GM21737 (cell line): ENCODE results near the gene ARID2.

Experiments used
- ATAC-seq: cut with Tn5 transposase; IDR thresholded peaks from one replicate; pipeline ENCODE4 v1.9.1; 2021; ENCODE audit warnings: mild to moderate bottlenecking, moderate library complexity; ENCODE audit not compliant: unreplicated experiment

The ARID2 gene, protein sequence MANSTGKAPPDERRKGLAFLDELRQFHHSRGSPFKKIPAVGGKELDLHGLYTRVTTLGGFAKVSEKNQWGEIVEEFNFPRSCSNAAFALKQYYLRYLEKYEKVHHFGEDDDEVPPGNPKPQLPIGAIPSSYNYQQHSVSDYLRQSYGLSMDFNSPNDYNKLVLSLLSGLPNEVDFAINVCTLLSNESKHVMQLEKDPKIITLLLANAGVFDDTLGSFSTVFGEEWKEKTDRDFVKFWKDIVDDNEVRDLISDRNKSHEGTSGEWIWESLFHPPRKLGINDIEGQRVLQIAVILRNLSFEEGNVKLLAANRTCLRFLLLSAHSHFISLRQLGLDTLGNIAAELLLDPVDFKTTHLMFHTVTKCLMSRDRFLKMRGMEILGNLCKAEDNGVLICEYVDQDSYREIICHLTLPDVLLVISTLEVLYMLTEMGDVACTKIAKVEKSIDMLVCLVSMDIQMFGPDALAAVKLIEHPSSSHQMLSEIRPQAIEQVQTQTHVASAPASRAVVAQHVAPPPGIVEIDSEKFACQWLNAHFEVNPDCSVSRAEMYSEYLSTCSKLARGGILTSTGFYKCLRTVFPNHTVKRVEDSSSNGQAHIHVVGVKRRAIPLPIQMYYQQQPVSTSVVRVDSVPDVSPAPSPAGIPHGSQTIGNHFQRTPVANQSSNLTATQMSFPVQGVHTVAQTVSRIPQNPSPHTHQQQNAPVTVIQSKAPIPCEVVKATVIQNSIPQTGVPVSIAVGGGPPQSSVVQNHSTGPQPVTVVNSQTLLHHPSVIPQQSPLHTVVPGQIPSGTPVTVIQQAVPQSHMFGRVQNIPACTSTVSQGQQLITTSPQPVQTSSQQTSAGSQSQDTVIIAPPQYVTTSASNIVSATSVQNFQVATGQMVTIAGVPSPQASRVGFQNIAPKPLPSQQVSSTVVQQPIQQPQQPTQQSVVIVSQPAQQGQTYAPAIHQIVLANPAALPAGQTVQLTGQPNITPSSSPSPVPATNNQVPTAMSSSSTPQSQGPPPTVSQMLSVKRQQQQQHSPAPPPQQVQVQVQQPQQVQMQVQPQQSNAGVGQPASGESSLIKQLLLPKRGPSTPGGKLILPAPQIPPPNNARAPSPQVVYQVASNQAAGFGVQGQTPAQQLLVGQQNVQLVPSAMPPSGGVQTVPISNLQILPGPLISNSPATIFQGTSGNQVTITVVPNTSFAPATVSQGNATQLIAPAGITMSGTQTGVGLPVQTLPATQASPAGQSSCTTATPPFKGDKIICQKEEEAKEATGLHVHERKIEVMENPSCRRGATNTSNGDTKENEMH (N-terminal part only)

DNA sequence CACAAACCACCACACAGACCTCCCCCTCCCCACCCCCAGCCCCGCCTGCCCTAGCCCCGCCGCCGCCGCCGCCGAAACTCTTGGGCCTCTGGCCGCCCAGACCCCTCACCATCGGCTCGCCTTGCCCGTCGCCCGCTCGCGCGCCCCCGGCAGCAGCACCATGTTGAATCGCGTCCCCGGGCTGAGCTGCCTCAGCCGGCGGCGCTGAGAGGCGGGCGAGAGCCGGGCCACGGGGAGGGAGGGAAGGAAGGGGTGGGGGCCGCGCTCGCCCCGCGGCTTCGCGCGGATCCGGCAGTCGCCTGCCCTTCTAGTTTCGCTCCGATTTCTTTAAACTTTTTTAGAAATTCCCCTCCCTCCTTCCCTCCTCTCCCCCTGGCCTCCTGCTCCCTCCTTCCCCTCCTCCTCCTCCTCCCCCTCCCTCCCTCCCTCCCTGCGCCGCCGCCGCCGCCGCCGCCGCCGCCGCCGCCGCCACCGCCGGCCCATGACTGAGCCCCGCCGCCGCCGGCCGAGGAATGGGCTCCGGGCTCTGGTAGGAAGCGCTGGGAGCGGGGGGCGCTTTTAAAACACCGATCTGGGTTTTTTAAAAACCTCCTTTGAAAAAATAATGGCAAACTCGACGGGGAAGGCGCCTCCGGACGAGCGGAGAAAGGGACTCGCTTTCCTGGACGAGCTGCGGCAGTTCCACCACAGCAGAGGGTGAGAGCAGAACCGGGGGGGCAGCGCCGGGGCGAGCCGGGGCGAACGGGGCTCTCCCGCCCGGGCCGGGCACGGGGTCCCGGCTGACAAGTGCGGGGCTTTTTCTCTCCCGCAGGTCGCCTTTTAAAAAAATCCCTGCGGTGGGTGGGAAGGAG lies at the start of gene ARID2:
Gene ARID2 (plus strand): TSS at position 474 of the 851 bp plus-strand sequence. CDS start 131 bp downstream, at position 605.
- ATAC-seq: peak; percentile 8

DNA sequence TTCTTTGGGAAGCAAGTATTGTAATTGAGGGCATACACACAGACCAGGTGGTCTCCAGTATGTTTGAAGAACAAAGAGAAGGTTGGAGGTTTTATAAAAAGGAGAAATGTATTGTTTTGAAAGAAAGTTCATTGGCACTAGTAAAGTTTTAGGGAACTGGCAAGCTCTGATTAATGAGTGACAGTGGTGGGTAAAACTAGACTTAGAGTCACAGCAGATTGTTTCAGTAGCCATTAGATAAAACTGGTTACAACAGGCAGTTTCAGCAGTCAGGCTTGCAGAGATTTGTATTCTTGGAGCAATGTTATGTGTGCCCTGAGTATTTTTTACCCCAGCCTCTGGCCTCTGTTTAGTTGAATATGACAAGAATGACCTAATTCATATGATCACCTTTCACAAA lies 49.1 kb upstream of the ARID2 start:
- no peak for ATAC-seq

DNA sequence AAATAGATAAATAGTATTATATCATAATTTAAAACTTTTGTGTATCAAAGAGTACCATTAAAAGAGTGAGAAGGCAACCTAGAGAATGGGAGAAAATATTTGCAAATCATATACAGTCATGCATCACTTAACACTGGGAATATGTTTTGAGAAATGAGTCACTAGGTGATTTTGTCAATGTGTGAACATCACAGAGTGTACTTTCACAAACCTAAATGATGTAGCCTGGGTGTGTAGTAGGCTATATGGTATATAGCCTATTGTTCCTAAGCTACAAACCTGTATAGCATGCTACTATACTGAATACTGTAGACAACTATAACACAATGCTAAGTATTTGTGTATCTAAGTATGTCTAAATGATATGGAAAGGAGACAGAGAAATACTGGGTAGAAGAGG lies 48.0 kb upstream of the ARID2 start:
- ATAC-seq: no peak

DNA sequence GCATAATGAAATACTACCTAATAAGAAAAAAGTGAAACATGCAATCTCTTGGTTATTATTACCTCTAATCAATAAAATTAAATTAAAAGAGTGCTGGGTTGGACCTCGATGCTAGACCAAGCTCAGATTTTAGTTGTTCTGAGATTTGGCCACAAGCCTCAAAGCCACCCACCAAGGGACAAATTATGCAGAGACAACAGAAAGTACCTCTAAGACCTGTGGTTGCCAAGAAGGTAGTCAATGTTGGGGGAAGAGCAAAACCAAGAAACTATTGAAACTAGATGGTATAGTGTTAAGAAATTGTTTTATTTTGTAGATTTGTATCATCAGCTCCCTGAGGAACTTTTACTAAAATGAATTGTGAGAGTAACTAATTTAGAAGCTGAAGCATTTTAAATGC lies 43.8 kb upstream of the ARID2 start:
- no peak for ATAC-seq

DNA sequence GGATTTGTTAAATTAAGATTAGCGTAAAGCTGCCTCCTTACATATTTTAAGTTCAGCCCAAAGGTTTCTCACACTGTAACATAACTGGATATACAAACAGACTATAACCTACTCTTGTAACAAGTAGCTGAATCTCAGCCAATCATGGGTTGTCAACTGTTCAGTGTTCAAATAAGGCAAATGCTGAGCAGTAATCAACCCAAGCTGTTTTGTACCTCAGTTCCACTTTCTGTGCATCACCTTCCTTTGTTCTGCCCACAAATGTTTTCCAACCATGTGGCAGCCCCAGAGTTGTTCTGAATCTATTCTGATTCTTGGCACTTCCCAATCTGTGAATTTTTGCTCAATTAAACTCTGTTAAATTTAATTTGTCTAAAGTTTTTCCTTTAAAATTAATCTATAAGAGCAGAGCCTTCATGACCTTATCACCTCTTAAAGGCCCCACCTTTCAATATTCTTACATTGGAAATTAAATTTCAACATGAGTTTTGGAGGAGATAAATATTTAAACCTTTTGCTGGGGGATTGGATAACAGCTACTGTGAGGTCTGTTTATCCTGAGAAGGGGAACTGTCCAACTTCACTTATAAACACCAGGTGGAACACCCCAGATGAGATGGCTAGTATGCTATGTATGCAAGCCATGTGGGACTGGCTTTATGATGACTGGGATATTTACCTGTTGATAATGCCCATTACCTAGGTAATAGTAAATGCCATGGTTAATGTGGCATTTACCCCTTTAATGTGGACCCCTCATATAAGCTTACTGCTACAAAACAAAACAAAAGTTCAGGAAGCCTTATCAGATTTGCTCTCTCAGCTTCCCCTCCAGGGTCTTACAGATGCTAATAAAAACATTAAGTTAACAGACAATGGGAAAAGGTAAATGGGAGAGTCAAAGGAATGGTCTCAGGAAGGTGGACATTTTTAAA lies 42.2 kb upstream of the ARID2 start:
- no peak for ATAC-seq

DNA sequence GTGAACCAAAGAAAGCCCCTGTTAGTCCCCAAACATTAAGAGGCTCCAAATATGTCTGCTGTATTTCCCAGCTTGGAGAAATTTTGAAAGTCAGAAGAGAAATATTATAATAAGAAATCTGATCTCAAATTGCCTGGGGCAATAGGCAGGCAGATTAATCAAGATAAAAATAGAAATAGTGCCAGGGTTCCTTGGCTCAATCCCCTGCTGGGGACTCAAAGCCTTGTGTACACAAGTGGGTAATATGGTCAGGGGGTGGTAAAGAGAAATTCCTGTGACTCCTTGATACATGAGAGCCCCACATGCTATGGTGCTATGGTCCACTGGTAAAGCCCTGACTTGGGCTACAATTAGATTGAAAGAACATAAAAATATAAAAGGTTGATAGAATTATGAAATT lies 41.3 kb upstream of the ARID2 start:
- ATAC-seq: no peak

DNA sequence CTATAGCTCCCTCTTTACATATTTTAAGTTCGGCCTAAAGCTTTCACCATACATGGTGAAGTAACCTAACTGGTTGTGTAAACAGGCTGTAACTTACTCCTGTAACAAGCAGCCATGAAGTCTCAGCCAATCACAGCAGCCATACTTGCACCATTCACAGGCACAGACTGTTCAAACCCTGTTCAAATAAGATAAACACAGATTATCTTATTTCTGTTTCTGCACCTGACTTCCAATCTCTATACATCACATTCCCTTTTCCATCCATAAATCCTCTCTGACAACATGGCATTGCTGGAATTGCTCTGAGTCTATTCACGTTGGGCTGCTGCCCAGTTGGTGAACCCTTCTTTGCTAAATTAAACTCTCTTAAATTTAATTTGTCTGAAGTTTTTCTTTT lies 34.5 kb upstream of the ARID2 start:
- no peak for ATAC-seq

DNA sequence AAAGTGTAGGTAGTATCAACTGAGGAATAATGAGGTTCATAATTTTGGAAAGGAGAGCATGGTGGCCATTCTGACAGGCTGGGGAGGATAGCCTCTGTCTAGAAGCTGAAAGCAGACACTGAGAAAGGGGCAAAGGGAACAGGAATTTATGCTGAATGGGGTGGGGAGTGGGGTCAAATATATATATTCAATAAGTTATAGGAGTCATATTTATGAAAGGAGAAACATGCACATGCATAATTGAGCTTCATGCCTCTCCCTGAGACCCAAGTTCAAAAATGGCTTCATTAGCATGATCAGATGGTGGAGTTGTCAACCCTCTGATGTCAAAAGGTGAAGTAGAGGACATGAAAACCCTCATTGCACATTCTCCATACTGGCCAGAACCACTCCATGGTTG lies 33.9 kb upstream of the ARID2 start:
- no peak for ATAC-seq

DNA sequence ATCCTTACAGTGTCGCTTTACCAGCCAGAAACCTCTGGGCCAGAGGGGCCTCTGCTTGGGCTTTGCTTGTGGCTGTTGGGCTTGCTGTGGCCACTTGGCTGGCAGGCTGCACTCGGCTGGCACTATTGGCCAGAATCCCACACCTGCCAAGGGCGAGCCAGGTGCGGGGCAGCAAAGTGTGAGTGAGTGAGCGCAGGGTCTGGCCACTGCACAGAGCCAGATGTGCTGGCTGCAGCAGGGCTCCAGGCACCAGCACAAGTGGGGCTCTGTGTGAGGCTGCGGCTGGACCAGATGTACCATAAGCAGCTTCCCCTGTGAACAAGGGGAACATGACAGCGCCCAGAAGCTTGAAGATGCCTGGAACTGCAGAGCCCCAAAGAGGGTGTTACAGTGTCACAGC lies 33.5 kb upstream of the ARID2 start:
- ATAC-seq: no peak

DNA sequence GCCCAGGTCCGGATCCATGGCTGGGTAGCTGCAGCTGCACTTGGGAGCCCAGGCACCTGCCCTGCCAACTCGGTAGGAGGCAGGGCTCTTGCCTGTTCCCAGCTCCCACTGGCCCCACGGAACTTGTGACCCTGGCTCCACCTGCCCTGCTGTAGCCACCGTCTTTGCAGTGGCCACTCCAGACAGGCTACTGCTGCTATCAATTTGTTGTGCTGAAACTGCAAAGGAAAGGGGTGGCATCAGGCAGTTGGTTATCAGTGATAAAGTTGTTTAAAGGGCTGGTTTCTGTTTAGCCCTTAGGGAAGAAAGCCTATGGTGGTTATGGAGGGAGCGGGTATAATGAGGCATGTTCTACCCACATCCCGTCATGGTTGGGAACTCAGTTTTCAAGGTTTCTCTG lies 32.1 kb upstream of the ARID2 start:
- ATAC-seq: no peak

DNA sequence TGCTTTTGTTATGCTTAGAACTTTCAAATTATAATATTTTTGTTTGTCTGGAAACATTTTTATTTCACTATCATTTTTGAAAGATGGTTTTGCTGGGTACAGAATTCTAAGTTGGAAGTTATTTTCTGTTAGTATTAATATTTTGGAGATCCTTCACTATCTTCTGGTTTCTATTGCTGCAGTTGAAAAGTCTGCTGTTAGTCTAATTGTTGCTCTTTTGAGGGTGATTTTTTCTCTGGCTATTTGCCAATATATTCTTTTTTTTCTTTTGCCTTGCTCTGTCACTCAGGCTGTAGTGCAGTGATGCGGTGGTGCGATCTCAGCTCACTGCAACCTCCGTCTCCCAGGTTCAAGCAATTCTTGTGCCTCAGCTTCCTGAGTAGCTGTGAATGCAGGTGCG lies 28.2 kb upstream of the ARID2 start:
- no peak for ATAC-seq

DNA sequence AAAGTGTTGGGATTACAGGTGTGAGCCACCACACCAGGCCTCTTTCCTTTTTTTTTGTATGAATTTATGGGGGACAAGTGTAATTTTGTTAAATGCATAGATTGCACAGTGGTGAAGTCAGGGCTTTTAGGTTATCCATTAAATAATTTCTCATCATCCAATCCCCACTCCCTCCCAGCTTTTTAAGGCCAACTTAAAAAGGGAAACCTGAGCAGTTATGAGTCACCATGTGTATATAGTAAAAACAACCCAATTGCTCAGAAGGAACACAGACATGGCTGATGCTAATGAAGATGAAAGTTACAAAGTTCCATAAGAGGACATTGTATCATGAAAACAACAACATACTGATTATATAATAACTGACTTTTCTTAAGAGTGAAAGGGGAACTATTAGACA lies 25.6 kb upstream of the ARID2 start:
- no peak for ATAC-seq

DNA sequence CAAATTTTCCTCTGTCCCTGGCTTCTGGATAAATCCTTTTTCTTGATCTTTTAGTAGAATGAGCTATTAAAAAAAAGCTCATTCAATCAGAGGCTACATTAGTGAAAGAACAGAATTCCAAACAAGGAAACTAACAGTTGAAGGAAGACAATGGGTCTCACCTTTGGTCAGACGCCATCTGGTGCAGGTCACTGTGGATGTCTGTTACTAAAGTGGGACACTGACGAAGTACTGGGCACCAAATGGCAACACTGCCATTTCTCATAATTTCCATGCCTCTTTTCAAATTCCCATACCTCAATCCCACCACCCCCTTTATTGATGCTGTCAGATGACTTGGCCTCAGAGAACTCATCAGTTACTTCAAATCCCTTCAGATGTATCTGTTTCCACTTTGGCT lies 24.5 kb upstream of the ARID2 start:
- no peak for ATAC-seq

DNA sequence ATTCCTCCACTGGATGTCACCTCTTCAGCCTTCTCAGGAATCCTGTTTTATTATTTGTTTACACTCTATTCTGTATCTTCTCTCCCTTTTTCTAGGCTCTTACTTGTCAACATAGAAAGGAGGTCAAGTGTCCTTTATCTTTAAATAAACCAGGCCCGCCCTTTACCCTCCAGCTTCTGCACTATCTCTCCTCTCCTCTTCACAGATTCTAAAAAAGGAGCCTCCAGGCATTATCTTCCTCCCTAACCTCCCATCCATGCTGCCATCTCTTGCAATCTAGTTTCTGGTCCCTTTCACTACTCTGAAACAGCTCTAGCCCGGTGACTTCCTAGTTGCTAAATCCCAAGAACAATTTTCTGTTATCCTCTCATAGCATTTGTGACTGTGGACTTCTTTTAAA lies 24.1 kb upstream of the ARID2 start:
- no peak for ATAC-seq

DNA sequence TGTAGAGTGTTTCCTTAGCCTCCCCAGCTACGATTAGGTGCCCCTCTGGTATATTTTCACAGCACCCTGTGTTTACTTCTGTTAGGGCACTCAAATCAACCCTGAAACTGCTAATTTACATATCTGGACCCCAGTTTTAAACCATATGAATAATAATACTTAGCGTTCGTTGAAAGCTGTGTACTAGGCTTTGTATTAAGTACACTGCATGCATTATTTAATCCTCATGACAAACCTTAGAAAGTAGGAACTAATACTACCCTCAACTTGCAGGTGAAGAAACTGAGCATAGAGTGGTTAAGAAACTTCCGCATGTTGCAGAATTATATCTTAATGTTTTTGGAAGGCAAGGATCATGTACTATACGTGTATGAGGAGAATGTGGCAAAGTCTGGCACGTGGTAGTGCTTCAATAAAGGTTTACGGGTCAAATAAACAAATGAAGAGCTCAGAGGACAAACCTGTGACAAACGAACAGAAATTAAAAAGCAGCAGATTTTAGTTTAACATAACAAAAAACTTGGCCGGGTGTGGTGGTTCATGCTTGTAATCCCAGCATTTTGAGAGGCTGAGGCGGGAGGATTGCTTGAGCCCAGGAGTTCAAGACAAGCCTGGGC lies 22.2 kb upstream of the ARID2 start:
- ATAC-seq: no peak

DNA sequence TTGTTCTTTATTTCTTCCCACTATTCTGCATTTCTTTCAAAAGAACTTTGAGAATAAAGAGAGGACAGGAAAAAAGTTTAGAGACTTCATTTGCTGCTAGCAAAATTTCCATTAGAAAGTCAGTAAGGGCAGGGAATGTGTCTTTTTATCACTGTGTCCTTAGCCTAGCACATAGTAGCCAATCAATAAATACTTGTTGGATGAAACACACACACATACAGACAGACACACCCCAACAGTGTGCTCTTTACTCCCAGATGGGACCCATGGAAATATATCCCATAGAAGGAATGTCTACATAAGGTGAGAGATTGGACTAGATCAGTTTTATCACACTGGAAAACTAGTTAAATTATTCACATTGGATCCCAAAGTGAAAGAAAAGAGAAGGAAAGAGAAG lies 21.1 kb upstream of the ARID2 start:
- no peak for ATAC-seq

DNA sequence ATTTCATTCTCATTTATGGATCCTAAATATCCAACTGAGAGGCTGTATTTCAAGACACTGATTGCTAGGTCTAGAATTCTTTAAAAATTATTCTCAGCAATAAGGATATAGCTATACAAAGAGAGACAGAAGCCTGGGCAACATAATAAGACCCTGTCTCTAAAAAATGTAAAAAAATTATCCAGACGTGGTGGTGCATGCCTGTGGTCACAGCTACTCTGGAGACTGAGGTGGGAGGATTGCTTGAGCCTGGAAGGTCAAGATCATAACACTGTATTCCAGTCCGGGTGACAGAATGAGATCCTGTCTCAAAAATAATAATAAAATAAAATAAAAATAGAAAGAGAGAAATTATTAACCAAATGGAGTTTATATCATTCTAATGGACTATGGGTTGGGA lies 20.6 kb upstream of the ARID2 start:
- ATAC-seq: no peak

DNA sequence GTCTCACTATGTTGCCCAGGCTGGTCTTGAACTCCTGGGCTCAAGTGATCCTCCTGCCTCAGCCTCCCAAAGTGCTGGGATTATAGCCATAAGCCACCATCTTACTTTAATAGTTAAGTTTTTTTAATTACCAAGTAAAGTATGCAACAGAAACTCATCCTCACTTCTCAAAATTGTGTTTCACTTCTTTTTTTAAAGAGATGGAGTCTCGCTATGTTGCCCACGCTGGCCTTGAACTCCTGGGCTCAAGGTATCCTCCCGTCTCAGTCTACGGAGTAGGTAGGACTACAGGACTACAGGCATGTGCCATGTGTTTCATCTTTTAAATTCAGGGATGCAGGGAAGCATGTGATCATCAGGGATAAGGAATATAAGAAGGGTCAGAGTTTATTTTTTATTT lies 17.2 kb upstream of the ARID2 start:
- no peak for ATAC-seq

DNA sequence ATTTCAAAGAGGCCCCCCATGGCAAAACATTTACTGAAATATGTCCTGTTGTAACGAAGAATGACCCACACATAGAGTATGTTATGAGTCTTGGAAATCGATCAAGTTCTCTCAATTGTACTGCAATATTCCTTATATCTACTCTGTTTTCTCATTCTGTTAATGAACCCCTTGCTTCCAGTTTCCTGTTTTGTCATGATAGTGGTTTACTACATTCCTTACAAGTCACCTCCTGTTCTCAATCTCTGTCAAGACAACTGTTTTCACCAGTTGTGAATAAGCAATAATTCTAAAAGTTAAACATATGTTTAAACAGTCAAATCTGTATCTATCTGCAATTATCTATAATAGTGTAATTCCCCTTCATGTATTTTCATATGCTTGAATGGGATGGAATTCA lies 16.4 kb upstream of the ARID2 start:
- no peak for ATAC-seq
